Loucy (cell line): ENCODE data around the gene DOC2A.

Experiments
- H2AFZ ChIP-seq: fragments of 200-600 bp; sonication (generic); 2 replicates; pipeline ENCODE4 v1.6.0; 2016; ENCODE audit warnings: antibody characterized with exemption, mild to moderate bottlenecking, low read length, moderate library complexity
- H3F3A ChIP-seq: fragments of 200-600 bp; 2 replicates; pipeline ENCODE4 v1.6.0; 2016; ENCODE audit warnings: antibody characterized with exemption, low read depth, mild to moderate bottlenecking
- H3K27me3 ChIP-seq: fragments of 200-600 bp; sonication (generic); 2 replicates; pipeline ENCODE4 v1.6.1; 2014; ENCODE audit warnings: low read length, mild to moderate bottlenecking; ENCODE audit not compliant: insufficient read depth, poor library complexity, severe bottlenecking
- H3K36me3 ChIP-seq: fragments of 200-600 bp; sonication (generic); 2 replicates; pipeline ENCODE4 v1.6.1; 2016; ENCODE audit warnings: low read length; ENCODE audit not compliant: insufficient read depth
- H3K4me1 ChIP-seq: fragments of 200-600 bp; sonication (generic); 2 replicates; pipeline ENCODE4 v1.5.1; 2014; ENCODE audit warnings: low read length, mild to moderate bottlenecking; ENCODE audit not compliant: insufficient read depth, poor library complexity, severe bottlenecking
- H3K4me2 ChIP-seq: fragments of 200-600 bp; sonication (generic); 2 replicates; pipeline ENCODE4 v1.6.0; 2014; ENCODE audit warnings: antibody characterized with exemption, low read length, low read depth, mild to moderate bottlenecking; ENCODE audit not compliant: poor library complexity, severe bottlenecking
- H3K4me3 ChIP-seq: fragments of 200-600 bp; sonication (generic); 2 replicates; pipeline ENCODE4 v1.5.1; 2014; ENCODE audit warnings: low read length, mild to moderate bottlenecking, mixed read lengths; ENCODE audit not compliant: poor library complexity, severe bottlenecking
- H3K79me2 ChIP-seq: fragments of 200-600 bp; sonication (generic); 2 replicates; pipeline ENCODE4 v1.6.1; 2014; ENCODE audit warnings: low read length; ENCODE audit not compliant: insufficient read depth
- H3K9ac ChIP-seq: fragments of 200-600 bp; sonication (generic); 2 replicates; pipeline ENCODE4 v1.6.0; 2014; ENCODE audit warnings: mild to moderate bottlenecking, low read depth, low read length, moderate library complexity; ENCODE audit not compliant: poor library complexity, severe bottlenecking
- H3K9me2 ChIP-seq: fragments of 200-600 bp; sonication (generic); replicated peaks from 2 replicates; pipeline ENCODE4 v1.6.1; 2016; ENCODE audit warnings: low read depth, low read length, mixed read lengths
- H3K9me3 ChIP-seq: fragments of 200-600 bp; sonication (generic); 2 replicates; pipeline ENCODE4 v1.6.1; 2014; ENCODE audit warnings: mild to moderate bottlenecking, antibody characterized with exemption, low read length, low read depth; ENCODE audit not compliant: insufficient read depth
- H4K20me1 ChIP-seq: fragments of 200-600 bp; sonication (generic); 2 replicates; pipeline ENCODE4 v1.6.0; 2014; ENCODE audit warnings: antibody characterized with exemption, low read length, mild to moderate bottlenecking; ENCODE audit not compliant: insufficient read depth, poor library complexity, severe bottlenecking
- CTCF ChIP-seq: fragments of 200-600 bp; sonication (generic); conservative IDR thresholded peaks from 2 replicates; pipeline ENCODE4 v1.5.1; 2014; ENCODE audit warnings: mild to moderate bottlenecking, antibody characterized with exemption, low read length
- EZH2phosphoT487 ChIP-seq: fragments of 200-600 bp; IDR thresholded peaks from 2 replicates; pipeline ENCODE4 v1.6.1; 2018; ENCODE audit warnings: antibody characterized with exemption, mild to moderate bottlenecking, moderate library complexity, borderline replicate concordance

The DOC2A gene

DNA sequence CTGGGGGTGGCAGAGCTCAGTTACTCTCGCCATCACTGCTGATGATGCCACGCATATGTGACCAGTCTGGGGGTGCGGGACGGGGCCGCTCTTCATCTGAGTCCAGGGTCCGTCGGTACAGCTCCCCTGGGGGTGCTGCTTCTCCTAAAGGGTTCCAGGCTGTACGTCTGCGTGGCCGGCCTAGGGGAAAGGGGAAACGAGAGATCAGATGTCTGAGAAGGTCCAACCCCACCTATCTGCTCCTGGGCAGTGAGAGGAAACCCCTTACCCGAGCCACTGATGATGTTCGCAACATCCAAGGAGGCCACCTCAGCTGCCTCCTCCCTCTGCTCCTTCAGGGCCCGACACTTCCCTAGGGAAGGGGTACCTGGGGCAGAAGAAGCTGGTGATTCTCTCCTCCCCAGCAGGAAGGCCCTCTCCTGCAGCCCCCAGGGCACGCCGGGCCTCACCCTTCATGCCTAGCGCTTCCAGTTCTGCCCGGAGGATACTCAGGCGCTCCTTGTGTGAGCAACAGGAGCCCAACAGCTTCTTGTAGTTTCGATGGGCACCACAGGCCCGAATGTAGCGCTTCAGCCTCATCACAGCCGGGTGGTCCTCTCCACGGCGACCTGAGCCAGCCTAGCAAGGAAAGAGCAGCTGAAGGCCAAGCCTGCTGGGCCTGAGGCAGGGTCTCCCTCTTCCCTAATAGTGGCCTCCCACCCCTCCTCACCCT is 17.5 kb downstream of the DOC2A start:
- Histone ChIP-seq H3K4me2 (peak overlapping the region; percentile 84), H3K36me3 (peaks cover 38% of the 10 kb centered on the region; the same call in 1 of the 2 replicates)

GRCh38 chr16:29992344-29992967 is 18.4 kb downstream of the DOC2A start:
- Histone ChIP-seq H3K4me2 (no peak overlapping the region), H3F3A (0 out of 2 replicates have a peak, but pooled peaks cover 3% of the 10 kb centered on the region), H3K79me2 (peaks cover 32% of the 10 kb centered on the region), H4K20me1 (peaks cover 11% of the 10 kb centered on the region), H2AFZ (no peak overlapping the region), H3K9me2 (no peaks in the 10 kb centered on the region), H3K4me1 (peaks cover 19% of the 10 kb centered on the region), H3K36me3 (peaks cover 44% of the 10 kb centered on the region; the same call in 1 of the 2 replicates), H3K9me3 (no peaks in the 10 kb centered on the region), H3K9ac (no peak overlapping the region), H3K4me3 (no peak overlapping the region), H3K27me3 (no peaks in the 10 kb centered on the region)
- no peak for TF ChIP-seq EZH2phosphoT487
- no peak for TF ChIP-seq CTCF

More for the DNA sequence above, 17.5 kb downstream of the DOC2A start:
- Histone ChIP-seq H3K4me1 (peaks cover 19% of the 10 kb centered on the region), H3K9me2 (no peaks in the 10 kb centered on the region), H3K4me3 (peak overlapping the region; percentile 97), H3K9me3 (no peaks in the 10 kb centered on the region), H3K27me3 (no peaks in the 10 kb centered on the region), H2AFZ (no peak overlapping the region), H4K20me1 (peaks cover 11% of the 10 kb centered on the region), H3K79me2 (peaks cover 36% of the 10 kb centered on the region), H3K9ac (peak overlapping the region; percentile 98), H3F3A (0 out of 2 replicates have a peak, but pooled peaks cover 3% of the 10 kb centered on the region)
- TF ChIP-seq CTCF: no peak
- no peak for TF ChIP-seq EZH2phosphoT487

- peaks cover 50% of the 10 kb centered on the region; the same call in 1 of the 2 replicates for H3K36me3 ChIP-seq
- TF ChIP-seq EZH2phosphoT487 (no peak), CTCF (no peak)
- H2AFZ ChIP-seq: no peak overlapping the region
- no peaks in the 10 kb centered on the region for H3K9me3 ChIP-seq
- no peaks in the 10 kb centered on the region for H3K9me2 ChIP-seq
- H3K9ac ChIP-seq: no peak overlapping the region
- H3K4me1 ChIP-seq: peaks cover 12% of the 10 kb centered on the region
- H3F3A ChIP-seq: 0 out of 2 replicates have a peak, but pooled peaks cover 3% of the 10 kb centered on the region
- no peak overlapping the region for H3K4me3 ChIP-seq
- peaks cover 11% of the 10 kb centered on the region for H4K20me1 ChIP-seq
- no peak overlapping the region for H3K4me2 ChIP-seq
- H3K79me2 ChIP-seq: peaks cover 23% of the 10 kb centered on the region
- no peaks in the 10 kb centered on the region for H3K27me3 ChIP-seq
Measured at GRCh38 chr16:29991571-29991904, 19.3 kb downstream of the DOC2A start.
